T follicular helper cell (primary cell): ENCODE data around the gene NRIP2.

ENCODE experiments used
- DNase-seq: peaks from one replicate; pipeline ENCODE4 v3.0.0-alpha.2; 2020; ENCODE audit warnings: low read depth

NRIP2 gene

GRCh38 chr12:2775431-2775830, 59.4 kb downstream of the NRIP2 start:
- DNase-seq = no peak
